ENCODE data around the gene XPR1. TPM values are rescaled to one million over a fixed set of nuclear protein-coding genes. Genes with fewer than 3 reads are reported as not detected.
"Not testable (repeated sequence)": the region's sequence is repeated elsewhere in the genome, so short reads cannot be mapped to it uniquely, and the experiment has no call there.

The XPR1 gene
- total RNA-seq, 1 donor = 25.7 TPM

- H3K4me2 ChIP-seq (ENCODE audit: insufficient read depth, low read length) = no peak overlapping the region
- H3K9me3 ChIP-seq (ENCODE audit: low read depth, low read length) = no peaks in the 10 kb centered on the region
- no peaks in the 10 kb centered on the region for H3K27me3 ChIP-seq (ENCODE audit: insufficient read depth, low read length)
- H3K27ac ChIP-seq (ENCODE audit: low read depth, low read length) = no peak overlapping the region
- H3K79me2 ChIP-seq (ENCODE audit: insufficient read depth, low read length) = no peaks in the 10 kb centered on the region
- no peak for DNase-seq (ENCODE audit: insufficient read length, low spot score, missing footprints)
- peaks cover 5% of the 10 kb centered on the region for H3K4me1 ChIP-seq (ENCODE audit: insufficient read depth, low read length)
- H4K20me1 ChIP-seq (ENCODE audit: insufficient read depth, low read length) = no peaks in the 10 kb centered on the region
- no peaks in the 10 kb centered on the region for H3K36me3 ChIP-seq (ENCODE audit: insufficient read depth, low read length)
- no peak overlapping the region for H3K4me3 ChIP-seq (ENCODE audit: insufficient read depth, low read length)
- no peak overlapping the region for H2AFZ ChIP-seq (ENCODE audit: low read length)
- no peak for TF ChIP-seq CTCF (IDR thresholded peaks at IDR 0.05; ENCODE audit: extremely low read depth, low read depth, low read length)
Observed at GRCh38 chr1:180814258-180814657, 182.4 kb downstream of the XPR1 start.

- no peak for TF ChIP-seq CTCF (IDR thresholded peaks at IDR 0.05; ENCODE audit: extremely low read depth, low read depth, low read length)
- no peaks in the 10 kb centered on the region for H3K27me3 ChIP-seq (ENCODE audit: insufficient read depth, low read length)
- H2AFZ ChIP-seq (ENCODE audit: low read length) = no peak overlapping the region
- H3K4me3 ChIP-seq (ENCODE audit: insufficient read depth, low read length) = no peak overlapping the region
- H4K20me1 ChIP-seq (ENCODE audit: insufficient read depth, low read length) = no peaks in the 10 kb centered on the region
- no peaks in the 10 kb centered on the region for H3K79me2 ChIP-seq (ENCODE audit: insufficient read depth, low read length)
- peaks cover 5% of the 10 kb centered on the region for H3K4me1 ChIP-seq (ENCODE audit: insufficient read depth, low read length)
- no peaks in the 10 kb centered on the region for H3K36me3 ChIP-seq (ENCODE audit: insufficient read depth, low read length)
- H3K9me3 ChIP-seq (ENCODE audit: low read depth, low read length) = no peaks in the 10 kb centered on the region
- no peak overlapping the region for H3K27ac ChIP-seq (ENCODE audit: low read depth, low read length)
- no peak overlapping the region for H3K4me2 ChIP-seq (ENCODE audit: insufficient read depth, low read length)
- no peak for DNase-seq (ENCODE audit: insufficient read length, low spot score, missing footprints)
Observed at GRCh38 chr1:180815188-180815587, 183.4 kb downstream of the XPR1 start.

- DNase-seq (ENCODE audit: insufficient read length, low spot score, missing footprints) = no peak
- H3K27me3 ChIP-seq (ENCODE audit: insufficient read depth, low read length) = no peaks in the 10 kb centered on the region
- no peaks in the 10 kb centered on the region for H4K20me1 ChIP-seq (ENCODE audit: insufficient read depth, low read length)
- peaks cover 4% of the 10 kb centered on the region for H3K4me1 ChIP-seq (ENCODE audit: insufficient read depth, low read length)
- no peaks in the 10 kb centered on the region for H3K79me2 ChIP-seq (ENCODE audit: insufficient read depth, low read length)
- H2AFZ ChIP-seq (ENCODE audit: low read length) = no peak overlapping the region
- no peak overlapping the region for H3K27ac ChIP-seq (ENCODE audit: low read depth, low read length)
- no peaks in the 10 kb centered on the region for H3K9me3 ChIP-seq (ENCODE audit: low read depth, low read length)
- no peak for TF ChIP-seq CTCF (IDR thresholded peaks at IDR 0.05; ENCODE audit: extremely low read depth, low read depth, low read length)
- no peak overlapping the region for H3K4me2 ChIP-seq (ENCODE audit: insufficient read depth, low read length)
- H3K4me3 ChIP-seq (ENCODE audit: insufficient read depth, low read length) = no peak overlapping the region
- H3K36me3 ChIP-seq (ENCODE audit: insufficient read depth, low read length) = no peaks in the 10 kb centered on the region
Observed at GRCh38 chr1:180816132-180816531, 184.3 kb downstream of the XPR1 start.

- no peak overlapping the region for H3K27ac ChIP-seq (ENCODE audit: low read depth, low read length)
- H3K4me3 ChIP-seq (ENCODE audit: insufficient read depth, low read length) = no peak overlapping the region
- H3K9me3 ChIP-seq (ENCODE audit: low read depth, low read length) = no peaks in the 10 kb centered on the region
- no peak for TF ChIP-seq CTCF (IDR thresholded peaks at IDR 0.05; ENCODE audit: extremely low read depth, low read depth, low read length)
- H3K36me3 ChIP-seq (ENCODE audit: insufficient read depth, low read length) = no peaks in the 10 kb centered on the region
- H4K20me1 ChIP-seq (ENCODE audit: insufficient read depth, low read length) = no peaks in the 10 kb centered on the region
- no peaks in the 10 kb centered on the region for H3K4me1 ChIP-seq (ENCODE audit: insufficient read depth, low read length)
- no peak overlapping the region for H2AFZ ChIP-seq (ENCODE audit: low read length)
- no peak for DNase-seq (ENCODE audit: insufficient read length, low spot score, missing footprints)
- no peak overlapping the region for H3K4me2 ChIP-seq (ENCODE audit: insufficient read depth, low read length)
- H3K79me2 ChIP-seq (ENCODE audit: insufficient read depth, low read length) = no peaks in the 10 kb centered on the region
- no peaks in the 10 kb centered on the region for H3K27me3 ChIP-seq (ENCODE audit: insufficient read depth, low read length)
Observed at GRCh38 chr1:180821970-180822369, 190.1 kb downstream of the XPR1 start.

- H3K4me1 ChIP-seq (ENCODE audit: insufficient read depth, low read length); H3K79me2 ChIP-seq (ENCODE audit: insufficient read depth, low read length); DNase-seq (ENCODE audit: insufficient read length, low spot score, missing footprints); H3K27me3 ChIP-seq (ENCODE audit: insufficient read depth, low read length); H3K4me3 ChIP-seq (ENCODE audit: insufficient read depth, low read length); H3K9me3 ChIP-seq (ENCODE audit: low read depth, low read length); H3K27ac ChIP-seq (ENCODE audit: low read depth, low read length); H4K20me1 ChIP-seq (ENCODE audit: insufficient read depth, low read length); H3K4me2 ChIP-seq (ENCODE audit: insufficient read depth, low read length); H3K36me3 ChIP-seq (ENCODE audit: insufficient read depth, low read length); H2AFZ ChIP-seq (ENCODE audit: low read length): not testable (repeated sequence)
Observed at GRCh38 chr1:180831507-180831906, 199.7 kb downstream of the XPR1 start.

- not testable (repeated sequence) for H3K4me1 ChIP-seq (ENCODE audit: insufficient read depth, low read length); H2AFZ ChIP-seq (ENCODE audit: low read length); H3K79me2 ChIP-seq (ENCODE audit: insufficient read depth, low read length); DNase-seq (ENCODE audit: insufficient read length, low spot score, missing footprints); H3K27me3 ChIP-seq (ENCODE audit: insufficient read depth, low read length); H3K4me3 ChIP-seq (ENCODE audit: insufficient read depth, low read length); H3K4me2 ChIP-seq (ENCODE audit: insufficient read depth, low read length); H3K9me3 ChIP-seq (ENCODE audit: low read depth, low read length); H4K20me1 ChIP-seq (ENCODE audit: insufficient read depth, low read length); H3K27ac ChIP-seq (ENCODE audit: low read depth, low read length); H3K36me3 ChIP-seq (ENCODE audit: insufficient read depth, low read length)
Observed at GRCh38 chr1:180833180-180833579, 201.4 kb downstream of the XPR1 start.
